NCI-H2196 treated with DMSO at 0.1 percent for 48 hours (cell line): ENCODE measurements around the gene HERPUD1.
"Not testable (repeated sequence)": the region's sequence is repeated elsewhere in the genome, so short reads cannot be mapped to it uniquely, and the experiment has no call there.

Experiments used
- DNase-seq: peaks from one replicate; lab custom pipeline; 2025; ENCODE audit not compliant: unreplicated experiment; lab: John Stamatoyannopoulos, UW

The HERPUD1 gene

GRCh38 chr16:56931892-56932720 lies at the start of gene HERPUD1:
Gene HERPUD1 (plus strand): TSS chr16:56932142. CDS start chr16:56932245, 103 bp downstream.
- DNase-seq = peak; percentile 72

GRCh38 chr16:56883586-56883985 lies 48.4 kb upstream of the HERPUD1 start:
- no peak for DNase-seq

- no peak for DNase-seq
These were observed 47.8 kb upstream of the HERPUD1 start for GRCh38 chr16:56884026-56884582.

GRCh38 chr16:56884929-56885328 lies 47.0 kb upstream of the HERPUD1 start:
- DNase-seq = not testable (repeated sequence)

GRCh38 chr16:56885446-56886162 lies 46.3 kb upstream of the HERPUD1 start:
- DNase-seq = no peak

GRCh38 chr16:56886296-56886695 lies 45.6 kb upstream of the HERPUD1 start:
- DNase-seq = no peak

- DNase-seq = no peak
These were observed 45.1 kb upstream of the HERPUD1 start for GRCh38 chr16:56886826-56887225.

- no peak for DNase-seq
These were observed 43.1 kb upstream of the HERPUD1 start for GRCh38 chr16:56888806-56889205.

- DNase-seq = no peak
These were observed 42.7 kb upstream of the HERPUD1 start for GRCh38 chr16:56889206-56889605.

- no peak for DNase-seq
These were observed 40.3 kb upstream of the HERPUD1 start for GRCh38 chr16:56891685-56892084.

- DNase-seq = no peak
These were observed 39.2 kb upstream of the HERPUD1 start for GRCh38 chr16:56892705-56893104.

- no peak for DNase-seq
These were observed 37.5 kb upstream of the HERPUD1 start for GRCh38 chr16:56894331-56894917.

GRCh38 chr16:56895813-56896212 lies 36.1 kb upstream of the HERPUD1 start:
- no peak for DNase-seq

- no peak for DNase-seq
These were observed 35.7 kb upstream of the HERPUD1 start for GRCh38 chr16:56896244-56896643.

- DNase-seq = no peak
These were observed 34.7 kb upstream of the HERPUD1 start for GRCh38 chr16:56897026-56897799.

GRCh38 chr16:56898847-56899246 lies 33.1 kb upstream of the HERPUD1 start:
- no peak for DNase-seq

GRCh38 chr16:56903866-56904265 lies 28.1 kb upstream of the HERPUD1 start:
- DNase-seq = no peak

- DNase-seq = no peak
These were observed 24.5 kb upstream of the HERPUD1 start for GRCh38 chr16:56907401-56907800.

GRCh38 chr16:56909527-56909979 lies 22.4 kb upstream of the HERPUD1 start:
- no peak for DNase-seq

GRCh38 chr16:56910112-56910511 lies 21.8 kb upstream of the HERPUD1 start:
- no peak for DNase-seq
